GM19023 (cell line): ENCODE data around the gene MYO1D.
"Not testable (repeated sequence)": the region's sequence is repeated elsewhere in the genome, so short reads cannot be mapped to it uniquely, and the experiment has no call there.

ENCODE experiments used
- ATAC-seq: cut with Tn5 transposase; IDR thresholded peaks from one replicate; pipeline ENCODE4 v1.9.1; 2021; ENCODE audit warnings: mild to moderate bottlenecking, moderate library complexity; ENCODE audit not compliant: unreplicated experiment

MYO1D gene

DNA sequence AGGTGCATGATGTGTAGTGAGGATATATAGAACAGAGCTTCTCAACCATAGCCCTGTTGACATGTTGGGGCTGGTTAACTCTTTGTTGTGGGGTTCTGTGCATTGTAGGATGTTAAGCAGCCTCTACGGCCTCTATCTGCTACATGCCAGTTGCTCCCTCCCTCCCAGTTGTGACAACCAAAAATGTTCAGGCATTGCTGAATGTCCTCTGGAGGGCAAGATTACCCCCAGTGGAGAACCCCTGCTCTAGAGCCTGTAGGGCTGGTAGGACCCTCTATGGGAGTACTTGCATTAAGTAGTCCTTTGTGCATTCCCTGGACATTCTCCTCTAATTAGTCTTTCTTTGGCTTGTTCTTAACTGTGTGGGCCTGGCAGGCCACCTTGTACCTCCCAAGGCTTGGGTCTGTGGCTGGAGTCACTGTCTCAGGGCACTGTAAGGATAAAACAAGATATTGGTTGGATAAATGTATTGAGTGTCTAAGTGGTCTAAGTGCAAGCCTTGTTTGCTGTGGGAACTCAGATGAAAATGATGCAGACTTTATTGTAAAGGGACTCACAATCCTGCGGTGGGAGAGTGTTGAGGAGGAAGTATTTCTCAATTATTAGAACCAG, 19.8 kb upstream of the MYO1D start:
- no peak for ATAC-seq

GRCh38 chr17:32894245-32894644, 17.3 kb upstream of the MYO1D start:
- no peak for ATAC-seq

- ATAC-seq = not testable (repeated sequence)
Observed at GRCh38 chr17:32887410-32887809, 10.5 kb upstream of the MYO1D start.

DNA sequence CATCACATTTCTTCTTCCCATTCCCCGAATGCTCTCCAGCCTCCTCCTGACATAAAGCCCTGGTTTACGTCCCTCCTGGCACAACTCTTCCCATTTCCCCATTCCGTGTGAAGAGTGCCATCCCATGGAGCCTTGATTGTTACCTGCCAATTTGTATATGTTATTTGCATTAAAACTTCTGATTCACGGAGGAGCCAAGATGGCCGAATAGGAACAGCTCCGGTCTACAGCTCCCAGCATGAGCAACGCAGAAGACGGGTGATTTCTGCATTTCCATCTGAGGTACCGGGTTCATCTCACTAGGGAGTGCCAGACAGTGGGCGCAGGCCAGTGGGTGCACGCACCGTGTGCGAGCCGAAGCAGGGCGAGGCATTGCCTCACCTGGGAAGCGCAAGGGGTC, 10.0 kb upstream of the MYO1D start:
- not testable (repeated sequence) for ATAC-seq

- ATAC-seq = no peak
Observed at GRCh38 chr17:32882734-32883133, 5.8 kb upstream of the MYO1D start.

GRCh38 chr17:32882029-32882428, 5.1 kb upstream of the MYO1D start:
- no peak for ATAC-seq

DNA sequence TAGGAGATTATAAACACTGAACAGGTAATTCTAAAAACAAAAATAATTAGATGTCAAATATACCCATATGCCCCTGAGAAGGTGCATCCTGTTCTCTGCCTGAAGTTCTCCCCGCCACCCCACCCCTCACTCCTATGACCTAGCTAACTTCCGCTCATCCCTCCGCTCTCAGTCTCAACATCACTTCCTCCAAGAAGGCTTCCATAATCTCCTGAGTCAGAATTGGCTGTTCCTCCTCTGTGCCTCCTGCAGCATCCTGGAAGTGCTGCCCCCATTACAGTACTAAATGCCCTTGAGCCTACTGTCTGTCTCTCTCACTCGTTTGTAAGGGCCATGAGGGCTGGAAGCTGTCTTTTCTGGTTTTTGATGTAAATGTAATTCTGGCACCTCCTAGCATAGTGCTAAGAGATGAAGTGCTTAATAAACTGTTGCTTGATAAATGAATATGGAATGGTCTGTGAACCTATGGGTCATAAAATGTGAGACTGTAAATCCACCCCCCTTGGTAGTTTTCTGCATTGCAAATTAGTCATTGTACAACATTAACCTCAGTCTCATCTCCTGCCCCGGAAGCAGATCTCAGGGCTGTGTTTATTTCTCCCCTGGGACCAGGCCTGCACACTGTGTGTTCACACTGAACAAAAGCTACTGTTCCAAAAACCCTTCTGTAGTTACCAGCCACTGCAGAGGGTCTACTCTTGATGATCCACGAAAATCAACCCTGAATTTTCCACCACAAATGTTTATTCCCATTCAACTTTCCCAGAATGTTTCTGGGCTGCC, 3.9 kb upstream of the MYO1D start:
- no peak for ATAC-seq

GRCh38 chr17:32879134-32879533, 2.2 kb upstream of the MYO1D start:
- no peak for ATAC-seq

- no peak for ATAC-seq
Observed at GRCh38 chr17:32878211-32878610, 1.3 kb upstream of the MYO1D start.

GRCh38 chr17:32877164-32877764, 340 bp upstream of the MYO1D start:
- peak; percentile 89 for ATAC-seq

GRCh38 chr17:32875923-32876416, 954 bp downstream of the MYO1D start:
- ATAC-seq = no peak

- ATAC-seq = no peak
Observed at GRCh38 chr17:32875230-32875917, 1.6 kb downstream of the MYO1D start.

DNA sequence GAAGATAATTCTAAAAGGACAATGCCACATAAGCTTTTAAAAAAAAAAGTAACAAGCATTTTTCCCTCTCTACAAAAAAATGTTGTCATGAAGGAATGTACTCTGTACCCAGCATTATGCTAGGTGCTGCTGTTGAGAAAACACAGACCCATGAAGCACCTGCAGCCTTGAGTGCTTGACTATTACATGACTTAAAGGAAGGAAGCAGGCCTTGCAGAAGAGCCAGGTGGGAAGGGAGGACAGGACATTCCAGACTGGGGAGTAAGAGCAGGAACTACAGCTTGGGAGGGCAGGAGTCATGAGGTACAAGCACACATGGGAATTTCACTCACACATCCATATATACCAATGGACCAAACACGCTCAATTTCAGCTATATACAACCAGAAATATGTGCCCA, 3.8 kb downstream of the MYO1D start:
- no peak for ATAC-seq

DNA sequence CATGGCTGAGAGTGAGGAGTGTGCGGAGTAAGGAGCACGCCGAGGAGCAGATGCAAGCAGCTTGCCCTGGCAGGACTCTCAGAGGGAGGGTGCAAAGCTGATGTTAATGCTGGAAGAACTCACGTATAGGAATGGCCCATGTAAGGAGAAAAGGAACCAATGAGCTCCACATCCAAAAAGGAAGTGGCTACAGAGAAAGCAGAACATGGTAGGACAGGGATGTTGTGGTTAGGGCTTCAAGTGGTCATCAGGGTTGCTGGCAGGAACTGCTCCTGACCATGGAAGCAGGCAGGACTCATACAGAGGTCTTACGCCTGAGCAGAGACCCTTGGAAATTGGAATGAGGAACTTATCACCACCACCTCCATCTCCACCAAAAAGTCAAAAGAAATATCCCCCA, 5.2 kb downstream of the MYO1D start:
- no peak for ATAC-seq

DNA sequence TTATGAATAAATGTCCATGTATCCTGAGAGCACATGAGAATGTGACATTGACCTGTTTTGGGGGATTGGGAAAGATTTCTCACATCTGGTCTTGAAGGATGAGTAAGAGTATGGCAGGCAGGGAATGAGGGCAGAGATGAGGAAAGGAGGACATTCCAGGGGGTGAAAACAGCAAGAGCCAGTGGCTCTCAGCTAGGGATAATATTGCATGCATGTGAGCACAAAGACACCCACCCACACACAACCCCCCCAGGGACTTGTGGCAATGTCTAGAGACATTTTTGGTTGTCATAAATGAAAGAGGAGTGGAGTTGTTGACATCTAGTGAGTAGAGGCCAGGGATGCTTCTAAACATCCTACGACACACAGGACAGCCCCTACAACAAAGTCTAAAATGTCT, 6.0 kb downstream of the MYO1D start:
- no peak for ATAC-seq

DNA sequence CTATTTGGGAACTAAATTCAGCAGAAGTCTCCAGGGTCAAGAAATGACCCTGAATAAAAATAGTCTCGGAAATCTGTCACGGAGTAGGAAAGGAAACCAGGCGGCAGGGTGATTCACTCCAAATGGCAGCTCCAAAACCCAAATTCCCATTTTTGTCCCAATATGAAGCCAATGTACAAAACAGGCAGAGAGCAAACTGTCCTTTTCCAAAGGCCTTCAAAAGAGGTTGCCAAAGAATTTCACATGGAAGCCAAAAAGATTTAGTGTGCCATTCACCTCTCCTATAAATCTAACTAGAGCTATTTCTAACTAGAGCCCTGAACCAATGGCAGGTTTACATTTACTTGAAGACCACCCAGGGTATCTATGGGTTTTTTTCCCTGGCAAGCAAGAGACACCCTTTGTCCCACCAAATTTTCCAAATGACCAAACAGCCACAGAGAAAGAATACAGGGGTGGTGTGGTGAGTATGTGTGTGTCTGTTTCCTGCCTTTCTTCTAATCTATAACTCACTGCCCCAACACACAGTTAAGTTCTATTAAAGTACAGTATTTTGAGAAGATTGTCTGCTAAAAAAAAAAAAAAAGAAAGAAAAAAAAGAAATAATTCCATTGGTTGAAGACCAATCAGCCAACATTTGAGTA, 6.8 kb downstream of the MYO1D start:
- no peak for ATAC-seq

- no peak for ATAC-seq
Observed at GRCh38 chr17:32869345-32870026, 7.4 kb downstream of the MYO1D start.

DNA sequence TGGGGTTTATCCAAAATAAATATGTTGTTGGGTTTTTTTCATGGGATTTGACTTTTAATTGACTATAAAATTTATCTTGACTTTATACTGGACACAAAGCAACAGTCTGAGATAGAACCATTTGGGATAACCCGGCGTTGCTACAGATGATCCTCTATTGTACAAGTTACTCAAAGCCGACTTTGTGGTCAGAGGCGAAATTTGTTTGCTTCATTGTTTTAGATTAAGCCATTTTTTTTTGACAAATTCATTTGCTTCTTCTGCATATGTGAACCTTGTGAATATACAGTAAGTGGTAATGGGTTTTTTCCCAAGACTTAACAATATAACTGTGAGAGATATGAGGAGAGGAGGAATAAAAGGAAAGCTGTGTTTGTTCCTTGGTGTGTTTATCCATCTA, 11.8 kb downstream of the MYO1D start:
- ATAC-seq = no peak

DNA sequence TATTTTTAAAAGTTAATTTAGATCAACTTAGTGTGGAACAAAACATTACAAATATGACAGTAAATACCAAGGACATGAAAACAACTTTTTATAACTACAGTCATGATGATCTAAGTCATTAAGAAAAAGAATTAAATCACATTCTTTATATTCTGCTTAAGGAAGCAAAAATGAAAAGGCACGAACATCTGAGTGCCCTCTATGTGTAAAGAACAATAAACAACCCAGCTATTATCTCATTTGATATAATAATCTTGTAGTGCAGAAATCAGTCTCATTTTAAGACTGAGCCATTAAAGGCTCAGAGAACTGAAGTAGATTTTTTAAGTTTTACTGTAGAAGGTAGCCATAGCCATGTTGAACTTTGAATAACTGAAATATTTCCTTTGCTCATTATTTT, 13.4 kb downstream of the MYO1D start:
- no peak for ATAC-seq

GRCh38 chr17:32862940-32863339, 14.0 kb downstream of the MYO1D start:
- no peak for ATAC-seq
